HAP-1 (cell line): ENCODE results near the gene WDR27.

Experiments used
- DNase-seq, 2 experiments: peaks; one replicate each; pipeline ENCODE4 v3.0.0-alpha.2; 2016 to 2020; ENCODE audit warnings: low spot score in 2 of 2
- H3K27me3 ChIP-seq: fragments of 250-450 bp; sonication (Bioruptor Pico); 2 replicates; pipeline ENCODE4 v1.5.1; 2020; ENCODE audit warnings: low read depth, mild to moderate bottlenecking, moderate library complexity
- H3K36me3 ChIP-seq: fragments of 250-450 bp; sonication (Bioruptor Pico); replicated peaks from 2 replicates; pipeline ENCODE4 v1.5.1; 2020; ENCODE audit warnings: mild to moderate bottlenecking
- H3K4me1 ChIP-seq: fragments of 250-450 bp; sonication (Bioruptor Pico); 2 replicates; pipeline ENCODE4 v1.5.1; 2020; ENCODE audit warnings: mild to moderate bottlenecking
- H3K4me3 ChIP-seq: fragments of 250-450 bp; sonication (Bioruptor Pico); 2 replicates; pipeline ENCODE4 v1.5.1; 2020; ENCODE audit warnings: mild to moderate bottlenecking, moderate library complexity
- H3K9me3 ChIP-seq: fragments of 250-450 bp; sonication (Bioruptor Pico); 2 replicates; pipeline ENCODE4 v1.5.1; 2020; ENCODE audit warnings: mild to moderate bottlenecking, moderate library complexity
- in situ Hi-C: fragments of 300-500 bp; cut with MboI; formaldehyde crosslinking; loops from 3 replicates; pipeline ENCODE4 v1.14.3; 2020; ENCODE audit warnings: low sequenced_read_pairs, inconsistent platforms, mixed read lengths

The WDR27 gene

GRCh38 chr6:169695131-169695530, 6.7 kb downstream of the WDR27 start:
- Histone ChIP-seq H3K36me3 (peaks cover 10% of the 10 kb centered on the region), H3K4me1 (peaks cover 1% of the 10 kb centered on the region), H3K27me3 (no peaks in the 10 kb centered on the region), H3K9me3 (no peaks in the 10 kb centered on the region), H3K4me3 (no peak overlapping the region)
- in situ Hi-C loops, result no loop called here
- no peak for DNase-seq

- Histone ChIP-seq H3K36me3 (peaks cover 22% of the 10 kb centered on the region), H3K4me3 (no peak overlapping the region), H3K9me3 (no peaks in the 10 kb centered on the region), H3K27me3 (no peaks in the 10 kb centered on the region), H3K4me1 (no peaks in the 10 kb centered on the region)
- no peak for DNase-seq
- in situ Hi-C loops, result no loop called here
Measured at GRCh38 chr6:169692516-169692915, 9.3 kb downstream of the WDR27 start.

GRCh38 chr6:169691260-169691659, 10.6 kb downstream of the WDR27 start:
- H3K9me3 ChIP-seq, result no peaks in the 10 kb centered on the region; the same call in 1 of the 2 replicates
- no peaks in the 10 kb centered on the region for H3K27me3 ChIP-seq
- in situ Hi-C loops, result no loop called here
- no peaks in the 10 kb centered on the region for H3K4me1 ChIP-seq
- peaks cover 31% of the 10 kb centered on the region for H3K36me3 ChIP-seq
- no peak for DNase-seq
- H3K4me3 ChIP-seq, result no peak overlapping the region

- DNase-seq, result no peak
- in situ Hi-C loops, result no loop called here
- Histone ChIP-seq H3K9me3 (no peaks in the 10 kb centered on the region; the same call in 1 of the 2 replicates), H3K4me3 (no peak overlapping the region), H3K36me3 (peaks cover 32% of the 10 kb centered on the region), H3K4me1 (no peaks in the 10 kb centered on the region), H3K27me3 (no peaks in the 10 kb centered on the region)
Measured at GRCh38 chr6:169689287-169689686, 12.5 kb downstream of the WDR27 start.

GRCh38 chr6:169685860-169686259, 16.0 kb downstream of the WDR27 start:
- Histone ChIP-seq H3K9me3 (peaks cover 2% of the 10 kb centered on the region; the same call in 1 of the 2 replicates), H3K4me3 (no peak overlapping the region), H3K27me3 (no peaks in the 10 kb centered on the region), H3K36me3 (peaks cover 39% of the 10 kb centered on the region), H3K4me1 (no peaks in the 10 kb centered on the region)
- no peak for DNase-seq
- in situ Hi-C loops, result no loop called here

GRCh38 chr6:169684056-169684455, 17.8 kb downstream of the WDR27 start:
- Histone ChIP-seq H3K4me1 (no peaks in the 10 kb centered on the region), H3K36me3 (peaks cover 41% of the 10 kb centered on the region), H3K27me3 (no peaks in the 10 kb centered on the region), H3K9me3 (peaks cover 2% of the 10 kb centered on the region; the same call in 1 of the 2 replicates), H3K4me3 (no peak overlapping the region)
- no peak for DNase-seq
- in situ Hi-C loops, result no loop called here

GRCh38 chr6:169678342-169678741, 23.5 kb downstream of the WDR27 start:
- no peaks in the 10 kb centered on the region for H3K27me3 ChIP-seq
- DNase-seq, result no peak
- H3K36me3 ChIP-seq, result peaks cover 18% of the 10 kb centered on the region
- in situ Hi-C loops, result no loop called here
- peaks cover 2% of the 10 kb centered on the region; the same call in 1 of the 2 replicates for H3K9me3 ChIP-seq
- no peaks in the 10 kb centered on the region for H3K4me1 ChIP-seq
- H3K4me3 ChIP-seq, result no peak overlapping the region

- Histone ChIP-seq H3K9me3 (peaks cover 2% of the 10 kb centered on the region; the same call in 1 of the 2 replicates), H3K36me3 (peaks cover 15% of the 10 kb centered on the region), H3K4me3 (no peak overlapping the region), H3K4me1 (no peaks in the 10 kb centered on the region), H3K27me3 (no peaks in the 10 kb centered on the region)
- in situ Hi-C loops, result no loop called here
- DNase-seq, result no peak
Measured at GRCh38 chr6:169677096-169677495, 24.7 kb downstream of the WDR27 start.

GRCh38 chr6:169675011-169675410, 26.8 kb downstream of the WDR27 start:
- H3K4me1 ChIP-seq, result no peaks in the 10 kb centered on the region
- no peaks in the 10 kb centered on the region for H3K9me3 ChIP-seq
- in situ Hi-C loops, result no loop called here
- H3K27me3 ChIP-seq, result no peaks in the 10 kb centered on the region
- no peak overlapping the region for H3K4me3 ChIP-seq
- H3K36me3 ChIP-seq, result peaks cover 3% of the 10 kb centered on the region; the same call in 1 of the 2 replicates
- no peak for DNase-seq

- in situ Hi-C loops, result no loop called here
- Histone ChIP-seq H3K36me3 (peaks cover 11% of the 10 kb centered on the region), H3K4me1 (no peaks in the 10 kb centered on the region), H3K27me3 (no peaks in the 10 kb centered on the region), H3K9me3 (no peaks in the 10 kb centered on the region), H3K4me3 (no peak overlapping the region)
- no peak for DNase-seq
Measured at GRCh38 chr6:169671563-169671962, 30.3 kb downstream of the WDR27 start.

GRCh38 chr6:169669889-169670288, 31.9 kb downstream of the WDR27 start:
- no peak for DNase-seq
- Histone ChIP-seq H3K4me3 (no peak overlapping the region), H3K36me3 (peaks cover 23% of the 10 kb centered on the region), H3K27me3 (no peaks in the 10 kb centered on the region), H3K4me1 (no peaks in the 10 kb centered on the region), H3K9me3 (no peaks in the 10 kb centered on the region)
- in situ Hi-C loops, result no loop called here

- peaks cover 23% of the 10 kb centered on the region for H3K36me3 ChIP-seq
- no peaks in the 10 kb centered on the region for H3K4me1 ChIP-seq
- H3K9me3 ChIP-seq, result no peaks in the 10 kb centered on the region
- H3K27me3 ChIP-seq, result no peaks in the 10 kb centered on the region
- no peak for DNase-seq
- no peak overlapping the region for H3K4me3 ChIP-seq
- in situ Hi-C loops, result no loop called here
Measured at GRCh38 chr6:169669147-169669546, 32.7 kb downstream of the WDR27 start.

- no peak for DNase-seq
- Histone ChIP-seq H3K9me3 (no peaks in the 10 kb centered on the region), H3K27me3 (no peaks in the 10 kb centered on the region), H3K4me3 (no peak overlapping the region), H3K4me1 (no peaks in the 10 kb centered on the region), H3K36me3 (peaks cover 23% of the 10 kb centered on the region)
- in situ Hi-C loops, result no loop called here
Measured at GRCh38 chr6:169668203-169668847, 33.5 kb downstream of the WDR27 start.

GRCh38 chr6:169667716-169668115, 34.1 kb downstream of the WDR27 start:
- Histone ChIP-seq H3K36me3 (peaks cover 23% of the 10 kb centered on the region), H3K9me3 (no peaks in the 10 kb centered on the region)
- in situ Hi-C loops, result no loop called here

GRCh38 chr6:169666441-169666840, 35.4 kb downstream of the WDR27 start:
- in situ Hi-C loops, result no loop called here
- Histone ChIP-seq H3K4me3 (no peak overlapping the region), H3K27me3 (no peaks in the 10 kb centered on the region), H3K9me3 (no peaks in the 10 kb centered on the region), H3K36me3 (peaks cover 23% of the 10 kb centered on the region), H3K4me1 (no peaks in the 10 kb centered on the region)
- DNase-seq, result no peak

More at GRCh38 chr6:169667716-169668115, 34.1 kb downstream of the WDR27 start:
- H3K4me3 ChIP-seq, result no peak overlapping the region
- no peak for DNase-seq
- H3K27me3 ChIP-seq, result no peaks in the 10 kb centered on the region
- H3K4me1 ChIP-seq, result no peaks in the 10 kb centered on the region
